ENCODE results near the gene TTC29. TPM values are rescaled to one million over a fixed set of nuclear protein-coding genes. Genes with fewer than 3 reads are reported as not detected.

The TTC29 gene
- total and polyA plus RNA-seq, 2 experiments from 2014 or later, result 0.52 to 0.60 TPM

- Mint-ChIP-seq H3K9me3 (peaks cover 2% of the 10 kb centered on the region; the same call in 1 of the 3 replicates), H3K27me3 (ENCODE audit: insufficient read depth, low read depth, poor library complexity) (no peaks in the 10 kb centered on the region), H3K36me3 (ENCODE audit: low read depth) (no peaks in the 10 kb centered on the region), H3K4me3 (no peak overlapping the region), H3K27ac (no peak overlapping the region), H3K4me1 (no peaks in the 10 kb centered on the region)
- Histone ChIP-seq H2AFZ (no peak overlapping the region), H3K9me2 (ENCODE audit: insufficient read depth) (peaks cover 4% of the 10 kb centered on the region; the same call in 1 of the 2 replicates), H3F3A (replicated peaks; ENCODE audit: low read depth) (no peaks in the 10 kb centered on the region), H3K36me3 (ENCODE audit: insufficient read depth) (no peaks in the 10 kb centered on the region), H3K4me2 (no peak overlapping the region), H3K27ac (ENCODE audit: low read depth) (no peak overlapping the region), H3K4me1 (ENCODE audit: insufficient read depth) (no peaks in the 10 kb centered on the region), H3K27me3 (ENCODE audit: insufficient read depth) (no peaks in the 10 kb centered on the region), H4K20me1 (replicated peaks; ENCODE audit: insufficient read depth) (no peaks in the 10 kb centered on the region), H3K79me2 (replicated peaks; ENCODE audit: insufficient read depth) (no peaks in the 10 kb centered on the region), H3K4me3 (no peak overlapping the region)
- no peak for ATAC-seq
- no peak for DNase-seq (ENCODE audit: low spot score)
- TF ChIP-seq NANOG (IDR thresholded peaks at IDR 0.05; ENCODE audit: borderline replicate concordance) (no peak), REST (IDR thresholded peaks at IDR 0.05; ENCODE audit: unreplicated experiment) (no peak), ETS1 (IDR thresholded peaks at IDR 0.05) (no peak), CREB1 (CRISPR knock-in tag; IDR thresholded peaks at IDR 0.05; ENCODE audit: low read depth) (no peak), POLR2AphosphoS5 (IDR thresholded peaks at IDR 0.05; ENCODE audit: low read depth) (no peak), ZNF462 (CRISPR knock-in tag; IDR thresholded peaks at IDR 0.05) (no peak), ZNF331 (CRISPR knock-in tag; IDR thresholded peaks at IDR 0.05; ENCODE audit: low read depth) (no peak), STAT1 (IDR thresholded peaks at IDR 0.05; ENCODE audit: unreplicated experiment) (no peak), JUNB (IDR thresholded peaks at IDR 0.05; ENCODE audit: unreplicated experiment) (no peak), ZNF114 (CRISPR knock-in tag; IDR thresholded peaks at IDR 0.05) (no peak), EZH2 (IDR thresholded peaks at IDR 0.05; ENCODE audit: low read depth, unreplicated experiment) (no peak), CTCF (conservative IDR thresholded peaks at IDR 0.05; ENCODE audit: low read depth in 2 of 2) (no peak)
Observed at GRCh38 chr4:146674829-146675570, 270.7 kb downstream of the TTC29 start.

Data from GM23338 (cell line).